DND-41 (cell line): Measurements from ENCODE around the gene ENO2.
"Not testable (repeated sequence)": the region's sequence is repeated elsewhere in the genome, so short reads cannot be mapped to it uniquely, and the experiment has no call there.

ENCODE experiments used
- ATAC-seq: fragments of 200-7000 bp; cut with Tn5 transposase; 3 replicates; pipeline ENCODE4 v1.9.1; 2021; ENCODE audit warnings: low read depth; ENCODE audit not compliant: insufficient read depth
- DNase-seq: peaks from one replicate; pipeline ENCODE4 v3.0.0-alpha.2; 2020
- H2AFZ ChIP-seq: 2 replicates; pipeline ENCODE4 v1.6.0; 2012; ENCODE audit warnings: low read depth, low read length
- H3K27ac ChIP-seq: 2 replicates; pipeline ENCODE4 v1.5.1; 2012; ENCODE audit warnings: low read length, inconsistent platforms
- H3K27me3 ChIP-seq: fragments of 200-600 bp; sonication (generic); 2 replicates; pipeline ENCODE4 v1.6.0; 2012; ENCODE audit warnings: low read length, mild to moderate bottlenecking, inconsistent platforms; ENCODE audit not compliant: insufficient read depth, poor library complexity
- H3K36me3 ChIP-seq: 2 replicates; pipeline ENCODE4 v1.5.1; 2012; ENCODE audit warnings: low read length, inconsistent platforms; ENCODE audit not compliant: insufficient read depth
- H3K4me1 ChIP-seq: 2 replicates; pipeline ENCODE4 v1.5.1; 2012; ENCODE audit warnings: mild to moderate bottlenecking, low read length; ENCODE audit not compliant: insufficient read depth
- H3K4me2 ChIP-seq: 2 replicates; pipeline ENCODE4 v1.6.0; 2012; ENCODE audit warnings: mild to moderate bottlenecking, moderate library complexity, low read length, inconsistent platforms; ENCODE audit not compliant: insufficient read depth
- H3K4me3 ChIP-seq, 2 experiments: fragments of 200-600 bp in 1 of 2; shearing (Covaris generic) in 1 of 2; 2 replicates each; pipeline ENCODE4 v1.5.1; 2012 to 2016; ENCODE audit warnings: inconsistent platforms in 2 of 2, low read length in 2 of 2, mild to moderate bottlenecking in 2 of 2, low read depth in 1 of 2, moderate library complexity in 1 of 2
- H3K79me2 ChIP-seq: 2 replicates; pipeline ENCODE4 v1.6.0; 2012; ENCODE audit warnings: low read length, inconsistent platforms; ENCODE audit not compliant: insufficient read depth
- H3K9ac ChIP-seq: 2 replicates; pipeline ENCODE4 v1.6.0; 2012; ENCODE audit warnings: low read depth, mild to moderate bottlenecking, inconsistent platforms, low read length, moderate library complexity
- H3K9me3 ChIP-seq: 2 replicates; pipeline ENCODE4 v1.5.1; 2012; ENCODE audit warnings: low read length, moderate library complexity, mild to moderate bottlenecking, inconsistent platforms; ENCODE audit not compliant: insufficient read depth, severe bottlenecking
- H4K20me1 ChIP-seq: 2 replicates; pipeline ENCODE4 v1.6.0; 2012; ENCODE audit warnings: low read length; ENCODE audit not compliant: insufficient read depth
- CTCF ChIP-seq: IDR thresholded peaks from 2 replicates; pipeline ENCODE4 v1.5.1; 2012; ENCODE audit warnings: borderline replicate concordance, low read length, moderate library complexity, mild to moderate bottlenecking; ENCODE audit not compliant: poor library complexity, severe bottlenecking; ENCODE audit errors: extremely low read depth
- EZH2 ChIP-seq: IDR thresholded peaks from 3 replicates; pipeline ENCODE4 v1.6.1; 2012; ENCODE audit warnings: borderline replicate concordance, low read depth, mild to moderate bottlenecking, moderate library complexity, low read length, inconsistent platforms; ENCODE audit not compliant: severe bottlenecking

ENO2 gene

GRCh38 chr12:6914246-6914946 is at the start of gene ENO2:
ENO2 (plus strand) TSS chr12:6914580; CDS start chr12:6915833, 1,253 bp downstream.
- no peaks in the 10 kb centered on the region for H3K27me3 ChIP-seq
- peak within 1 kb of the TSS; percentile 83 for H3K27ac ChIP-seq
- H4K20me1 ChIP-seq: peaks cover 10% of the 10 kb centered on the region
- H3K4me3 ChIP-seq: peak within 1 kb of the TSS; percentile 71 to 72
- peak; percentile 90 for ATAC-seq
- peak within 1 kb of the TSS; percentile 83 for H2AFZ ChIP-seq
- TF ChIP-seq EZH2 (no peak), CTCF (no peak)
- H3K4me2 ChIP-seq: peak within 1 kb of the TSS; percentile 91
- peak within 1 kb of the TSS; percentile 91 for H3K9ac ChIP-seq
- no peaks in the 10 kb centered on the region for H3K9me3 ChIP-seq
- H3K79me2 ChIP-seq: peaks cover 33% of the 10 kb centered on the region
- H3K4me1 ChIP-seq: peaks cover 38% of the 10 kb centered on the region
- peak; percentile 82 for DNase-seq
- peaks cover 33% of the 10 kb centered on the region for H3K36me3 ChIP-seq

GRCh38 chr12:6865307-6865706 is 49.1 kb upstream of the ENO2 start:
- ATAC-seq, H3K4me2 ChIP-seq, H3K9me3 ChIP-seq, H3K4me3 ChIP-seq, H3K9ac ChIP-seq, H3K27ac ChIP-seq, H3K27me3 ChIP-seq, DNase-seq, H2AFZ ChIP-seq: not testable (repeated sequence)
- peaks cover 28% of the 10 kb centered on the region for H4K20me1 ChIP-seq
- peaks cover 85% of the 10 kb centered on the region for H3K36me3 ChIP-seq
- H3K79me2 ChIP-seq: peaks cover 30% of the 10 kb centered on the region
- H3K4me1 ChIP-seq: peaks cover 32% of the 10 kb centered on the region

GRCh38 chr12:6866163-6866919 is 48.0 kb upstream of the ENO2 start:
- Histone ChIP-seq H3K9ac (peak overlapping the region; percentile 80), H3K27me3 (no peaks in the 10 kb centered on the region), H3K27ac (peak overlapping the region; percentile 67; the same call in 1 of the 2 replicates), H4K20me1 (peaks cover 36% of the 10 kb centered on the region), H3K4me2 (peak overlapping the region; percentile 99), H3K9me3 (no peaks in the 10 kb centered on the region), H2AFZ (peak overlapping the region; percentile 75), H3K79me2 (peaks cover 34% of the 10 kb centered on the region), H3K4me1 (peaks cover 43% of the 10 kb centered on the region), H3K4me3 (peak overlapping the region in 1 of 2 experiments; percentile 80; a peak in 2 of 4 replicates), H3K36me3 (peaks cover 84% of the 10 kb centered on the region)
- no peak for ATAC-seq
- TF ChIP-seq EZH2 (no peak), CTCF (no peak)
- DNase-seq: no peak

GRCh38 chr12:6866920-6867412 is 47.4 kb upstream of the ENO2 start:
- Histone ChIP-seq H3K27ac (peak overlapping the region; percentile 67), H3K27me3 (no peaks in the 10 kb centered on the region), H3K4me2 (peak overlapping the region; percentile 99), H3K4me1 (peaks cover 49% of the 10 kb centered on the region), H3K9me3 (no peaks in the 10 kb centered on the region), H3K36me3 (peaks cover 84% of the 10 kb centered on the region), H4K20me1 (peaks cover 42% of the 10 kb centered on the region), H2AFZ (peak overlapping the region; percentile 75), H3K79me2 (peaks cover 39% of the 10 kb centered on the region), H3K4me3 (peak overlapping the region; percentile 24 to 80; a peak in 3 of 4 replicates), H3K9ac (peak overlapping the region; percentile 80)
- peak; percentile 4; the same call in 2 of the 3 replicates for ATAC-seq
- DNase-seq: no peak
- TF ChIP-seq EZH2 (no peak), CTCF (no peak)
